HepG2 (cell line): ENCODE measurements around the gene QRICH2. TPM values are rescaled to one million over a fixed set of nuclear protein-coding genes. Genes with fewer than 3 reads are reported as not detected.
A peak's percentile ranks its signal among the peaks of the same experiment; 100 is the strongest.

Source experiments
- ATAC-seq: fragments of 200-7000 bp; cut with Tn5 transposase; 3 replicates; pipeline ENCODE4 v1.9.1; 2020; ENCODE audit warnings: mild to moderate bottlenecking, moderate library complexity
- BruUV-seq: library from RNA; stranded (reverse); fragments of 400-500 nt; replicated peaks from 2 replicates; lab custom pipeline; 2021; lab: Mats Ljungman, UMichigan
- CTCF ChIA-PET: fragments of 300-600 bp; formaldehyde crosslinking; extraction: SDS; loops from one replicate; lab custom pipeline; 2021; ENCODE audit warnings: low total read pairs, inconsistent platforms, low intra/inter-chr PET ratio; lab: Yijun Ruan, JAX
- POLR2A ChIA-PET: fragments of 350-600 bp; sonication (Branson Sonifier 250); formaldehyde crosslinking; loops from one replicate; lab custom pipeline; 2020; ENCODE audit warnings: antibody characterized with exemption, inconsistent platforms; lab: Yijun Ruan, JAX
- DNase-seq: peaks from one replicate; pipeline ENCODE4 v3.0.0-alpha.2; 2015; ENCODE audit warnings: low spot score
- FAIRE-seq: peaks from 3 replicates; lab custom pipeline; 2011; peaks lifted over from hg19 to GRCh38; lab: Jason Lieb, UNC
- H2AFZ ChIP-seq: one replicate; pipeline ENCODE4 v1.6.1; 2011; ENCODE audit warnings: low read length, inconsistent platforms
- H3K27ac ChIP-seq: fragments of 300-600 bp; 3 replicates; pipeline ENCODE4 v1.8.0; 2011; ENCODE audit warnings: mixed run types, mild to moderate bottlenecking, mixed read lengths, low read length, inconsistent platforms; ENCODE audit not compliant: insufficient read depth; ENCODE audit errors: extremely low read length
- H3K27me3 ChIP-seq, 2 experiments: fragments of 200-600 bp in 1 of 2; 2 replicates in 1 of 2; 3 replicates in 1 of 2; pipeline versions ENCODE4 v1.6.0 to v1.8.0; 2011; ENCODE audit warnings: low read length in 2 of 2, mild to moderate bottlenecking in 2 of 2, moderate library complexity in 2 of 2, inconsistent platforms in 1 of 2; ENCODE audit not compliant: insufficient read depth in 2 of 2, control insufficient read depth in 1 of 2
- H3K36me3 ChIP-seq, 2 experiments: fragments of 200-600 bp in 1 of 2; replicated peaks in 1 of 2; 2 replicates in 1 of 2; 3 replicates in 1 of 2; pipeline versions ENCODE4 v1.5.1 to v1.8.0; 2011; ENCODE audit warnings: low read length in 2 of 2, inconsistent platforms in 1 of 2; ENCODE audit not compliant: insufficient read depth in 2 of 2, control insufficient read depth in 1 of 2
- H3K4me1 ChIP-seq: 2 replicates; pipeline ENCODE4 v1.5.1; 2012; ENCODE audit warnings: low read length, inconsistent platforms; ENCODE audit not compliant: insufficient read depth
- H3K4me2 ChIP-seq: 2 replicates; pipeline ENCODE4 v1.6.0; 2011; ENCODE audit warnings: low read depth, low read length, inconsistent platforms
- H3K4me3 ChIP-seq, 3 experiments: fragments of 200-600 bp in 1 of 3; sonication (generic), shearing (Covaris generic) in 1 of 3; replicated peaks in 1 of 3; 2 replicates each; pipeline ENCODE4 v1.5.1; 2011 to 2016; ENCODE audit warnings: low read length in 3 of 3, inconsistent platforms in 2 of 3, low read depth in 2 of 3, mild to moderate bottlenecking in 2 of 3, control low read depth in 1 of 3, mixed read lengths in 1 of 3; ENCODE audit not compliant: insufficient read depth in 1 of 3
- H3K79me2 ChIP-seq: one replicate; pipeline ENCODE4 v1.6.1; 2011; ENCODE audit warnings: low read length, inconsistent platforms; ENCODE audit not compliant: insufficient read depth
- H3K9ac ChIP-seq: 2 replicates; pipeline ENCODE4 v1.6.0; 2011; ENCODE audit warnings: mild to moderate bottlenecking, low read depth, low read length, inconsistent platforms; ENCODE audit not compliant: insufficient read depth
- H3K9me3 ChIP-seq: 2 replicates; pipeline ENCODE4 v1.5.1; 2012; ENCODE audit warnings: mild to moderate bottlenecking, low read length
- H4K20me1 ChIP-seq: 2 replicates; pipeline ENCODE4 v1.6.0; 2011; ENCODE audit warnings: inconsistent platforms, mild to moderate bottlenecking, low read length, moderate library complexity; ENCODE audit not compliant: insufficient read depth
- AKAP8 ChIP-seq: sonication (generic); formaldehyde crosslinking; IDR thresholded peaks from 2 replicates; pipeline ENCODE4 v1.5.1; 2020; ENCODE audit warnings: mild to moderate bottlenecking, missing genetic modification reagents
- IKZF4 ChIP-seq: sonication (generic); formaldehyde crosslinking; IDR thresholded peaks from 2 replicates; pipeline ENCODE4 v1.5.1; 2020; ENCODE audit warnings: borderline replicate concordance, mild to moderate bottlenecking, low read depth, missing genetic modification reagents; ENCODE audit errors: not compliant biosample characterization
- KIAA2018 ChIP-seq: sonication (generic); formaldehyde crosslinking; IDR thresholded peaks from 2 replicates; pipeline ENCODE4 v1.5.0; 2020; ENCODE audit warnings: mild to moderate bottlenecking, missing genetic modification reagents, borderline replicate concordance
- TFDP1 ChIP-seq: IDR thresholded peaks from 2 replicates; pipeline ENCODE4 v1.6.1; 2016; ENCODE audit warnings: missing compliant biosample characterization, missing genetic modification reagents, borderline replicate concordance
- ZBED4 ChIP-seq: sonication (generic); formaldehyde crosslinking; IDR thresholded peaks from 2 replicates; pipeline ENCODE4 v1.4.0; 2020; ENCODE audit warnings: missing genetic modification reagents, borderline replicate concordance
- ZBTB1 ChIP-seq: sonication (generic); formaldehyde crosslinking; IDR thresholded peaks from 2 replicates; pipeline ENCODE4 v1.4.0; 2020; ENCODE audit warnings: missing genetic modification reagents, borderline replicate concordance
- WGBS: methylation state at CpG from one replicate; pipeline ENCODE4 v1.1.6; 2017; ENCODE audit warnings: low lambda C conversion rate; 5-methylcytosine and 5-hydroxymethylcytosine counted together
- in situ Hi-C: cut with HindIII; loops from 2 replicates; pipeline ENCODE4 v1.10.0; 2017; ENCODE audit warnings: low pct_unique_long_range_greater_than_20kb; ENCODE audit not compliant: extremely low pct_ligation_motif_present
- intact Hi-C: fragments of 100-400 bp; cut with micrococcal nuclease; formaldehyde crosslinking; loops from one replicate; pipeline ENCODE4 v1.10.0; 2022; ENCODE audit not compliant: unreplicated experiment
- polyA plus RNA-seq, 8 experiments: library from polyadenylated mRNA; depleted of rRNA in 3 of 8; stranded (reverse) in 7 of 8; unstranded in 1 of 8; fragments of >200 nt; fragmentation: Illumina TruSeq in 4 of 8; extraction: Trizol in 4 of 8; gene quantifications; 2 replicates each; pipeline versions ENCODE4 v1.2.1 to v1.2.3, GENCODE V29; 2011 to 2016; ENCODE audit warnings: low read depth in 4 of 8, missing spikeins in 1 of 8, mixed read lengths in 1 of 8; ENCODE audit not compliant: insufficient read depth in 1 of 8
- total RNA-seq, 5 experiments: library from RNA; depleted of rRNA; stranded (reverse); fragments of >200 nt; fragmentation: Illumina TruSeq; extraction: Trizol; gene quantifications; 2 replicates each; pipeline ENCODE4 v1.2.3, GENCODE V29; 2016; ENCODE audit warnings: low read depth in 1 of 5

Gene QRICH2
- total and polyA plus RNA-seq, 2 of the 13 experiments (the other 11 are each of a cell fraction or from before 2014, with no cell fraction given), result 3.7 to 5.7 TPM

GRCh38 chr17:76353599-76354316 is 45.7 kb upstream of the QRICH2 start, which contains the start of gene PRPSAP1:
TSS of gene PRPSAP1 (minus strand) at chr17:76353916. CDS start at chr17:76353703, 213 bp downstream.
- H3K9me3 ChIP-seq, result no peaks in the 10 kb centered on the region
- peak within 1 kb of the TSS; percentile 96 for H3K4me2 ChIP-seq
- H3K9ac ChIP-seq, result peak within 1 kb of the TSS; percentile 96
- POLR2A ChIA-PET, result interaction anchor here (0.8 to 24.7 kb wide), 18 partner anchors 9 to 478 kb away, joined by 3 to 1379 read pairs (median 6); partner anchors contain the start of genes RHBDF2 and SPHK1
- peak within 1 kb of the TSS; percentile 99 for H3K27ac ChIP-seq
- in situ Hi-C loops, result loop anchor here (5.0 kb wide), 1 partner anchor 34 kb away; no protein-coding TSS in a partner anchor
- ATAC-seq, result peak; percentile 88
- peaks cover 59% of the 10 kb centered on the region for H3K4me1 ChIP-seq
- intact Hi-C loops, result loop anchor here (2.0 kb wide), 1 partner anchor 31 kb away; the partner anchor contains the start of gene SPHK1
- peaks cover 2 to 4% of the 10 kb centered on the region in 2 experiments; a peak in 3 of 5 replicates for H3K36me3 ChIP-seq
- WGBS, result 0% methylated on average over 18 of the region's 75 CpGs
- DNase-seq, result peak; percentile 90
- peak within 1 kb of the TSS; percentile 94 for H2AFZ ChIP-seq
- BruUV-seq, result no TSS peak
- H3K4me3 ChIP-seq, result peak within 1 kb of the TSS; percentile 87 to 99 (median 98)
- H3K27me3 ChIP-seq, result no peaks in the 10 kb centered on the region; a peak in 1 of 5 replicates
- H4K20me1 ChIP-seq, result no peaks in the 10 kb centered on the region
- CTCF ChIA-PET, result interaction anchor here (1.8 kb wide), 1 partner anchor 32 kb away, joined by 6 read pairs; no protein-coding TSS in a partner anchor
- peak; percentile 49 for FAIRE-seq
- peaks cover 46% of the 10 kb centered on the region for H3K79me2 ChIP-seq
- TF ChIP-seq IKZF4 (CRISPR knock-in tag) (peak; percentile 77), AKAP8 (CRISPR knock-in tag) (peak; percentile 94), TFDP1 (CRISPR knock-in tag) (peak; percentile 65; the same call in 1 of the 2 replicates), KIAA2018 (CRISPR knock-in tag) (0 out of 2 replicates have a peak, but pooled peaks have one; percentile 76), ZBED4 (peak; percentile 67; the same call in 1 of the 2 replicates), ZBTB1 (CRISPR knock-in tag) (0 out of 2 replicates have a peak, but pooled peaks have one; percentile 34)
